ENCODE measurements around the gene PIK3CD.

PIK3CD gene

DNA sequence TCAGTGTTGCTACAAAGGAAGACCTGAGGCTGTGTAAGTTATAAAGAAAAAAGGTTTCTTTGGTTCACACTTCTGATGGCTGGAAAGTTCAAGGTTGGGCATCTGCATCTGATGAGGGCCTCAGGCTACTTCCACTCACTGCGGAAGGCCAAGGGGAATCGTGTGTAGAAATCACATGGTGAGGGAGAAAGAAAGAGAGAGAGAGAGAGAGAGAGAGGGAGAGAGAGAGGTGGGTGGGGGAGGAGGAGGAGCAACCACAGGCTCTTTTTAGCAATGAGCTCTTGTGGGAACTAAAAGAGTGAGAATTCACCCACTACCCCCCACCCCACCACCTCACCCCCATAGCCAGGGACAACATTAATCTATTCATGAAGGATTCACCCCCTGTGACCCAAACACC lies 112.4 kb downstream of the PIK3CD start:
- H3K79me2 ChIP-seq (ENCODE audit: control insufficient read depth, low read length), result peaks cover 99% of the 10 kb centered on the region
- peaks cover 29% of the 10 kb centered on the region for H3K4me1 ChIP-seq (ENCODE audit: control insufficient read depth, low read length)
- H3K27me3 ChIP-seq (ENCODE audit: control insufficient read depth, low read length), result no peaks in the 10 kb centered on the region
- H3K27ac ChIP-seq (ENCODE audit: low read depth, low read length), result no peak overlapping the region
- H4K20me1 ChIP-seq (ENCODE audit: control insufficient read depth, insufficient read depth, low read depth, low read length), result peaks cover 3% of the 10 kb centered on the region
- no peaks in the 10 kb centered on the region for H3K9me2 ChIP-seq (replicated peaks; ENCODE audit: control insufficient read depth, low read length)
- H3F3A ChIP-seq (ENCODE audit: control insufficient read depth, insufficient read depth), result peaks cover 6% of the 10 kb centered on the region
- no peaks in the 10 kb centered on the region for H3K9me3 ChIP-seq (ENCODE audit: control insufficient read depth, insufficient read depth, low read length)
- TF ChIP-seq EZH2phosphoT487 (IDR thresholded peaks at IDR 0.05; ENCODE audit: borderline replicate concordance, low read length) (no peak), CTCF (IDR thresholded peaks at IDR 0.05; ENCODE audit: low read depth, low read length, poor library complexity, severe bottlenecking) (no peak)
- no peak overlapping the region for H3K4me2 ChIP-seq (ENCODE audit: low read length)
- H3K36me3 ChIP-seq (ENCODE audit: control insufficient read depth, low read length), result peaks cover 44% of the 10 kb centered on the region
- H3K4me3 ChIP-seq (ENCODE audit: low read length), result no peak overlapping the region

GRCh38 chr1:9764550-9764949 lies 113.0 kb downstream of the PIK3CD start:
- H3K4me1 ChIP-seq (ENCODE audit: control insufficient read depth, low read length), result peaks cover 36% of the 10 kb centered on the region
- TF ChIP-seq CTCF (IDR thresholded peaks at IDR 0.05; ENCODE audit: low read depth, low read length, poor library complexity, severe bottlenecking), result no peak
- TF ChIP-seq EZH2phosphoT487 (IDR thresholded peaks at IDR 0.05; ENCODE audit: borderline replicate concordance, low read length), result no peak
- H3K79me2 ChIP-seq (ENCODE audit: control insufficient read depth, low read length), result peaks cover 99% of the 10 kb centered on the region
- H3F3A ChIP-seq (ENCODE audit: control insufficient read depth, insufficient read depth), result peaks cover 10% of the 10 kb centered on the region
- H3K9me3 ChIP-seq (ENCODE audit: control insufficient read depth, insufficient read depth, low read length), result no peaks in the 10 kb centered on the region
- H3K27ac ChIP-seq (ENCODE audit: low read depth, low read length), result no peak overlapping the region
- no peak overlapping the region for H3K4me3 ChIP-seq (ENCODE audit: low read length)
- H3K27me3 ChIP-seq (ENCODE audit: control insufficient read depth, low read length), result no peaks in the 10 kb centered on the region
- H4K20me1 ChIP-seq (ENCODE audit: control insufficient read depth, insufficient read depth, low read depth, low read length), result peaks cover 3% of the 10 kb centered on the region
- peaks cover 50% of the 10 kb centered on the region for H3K36me3 ChIP-seq (ENCODE audit: control insufficient read depth, low read length)
- H3K9me2 ChIP-seq (replicated peaks; ENCODE audit: control insufficient read depth, low read length), result no peaks in the 10 kb centered on the region
- no peak overlapping the region for H3K4me2 ChIP-seq (ENCODE audit: low read length)

- H3K4me1 ChIP-seq (ENCODE audit: control insufficient read depth, low read length), result peaks cover 30% of the 10 kb centered on the region
- H3K9me2 ChIP-seq (replicated peaks; ENCODE audit: control insufficient read depth, low read length), result no peaks in the 10 kb centered on the region
- no peak overlapping the region for H3K4me2 ChIP-seq (ENCODE audit: low read length)
- H3K4me3 ChIP-seq (ENCODE audit: low read length), result no peak overlapping the region
- H4K20me1 ChIP-seq (ENCODE audit: control insufficient read depth, insufficient read depth, low read depth, low read length), result peaks cover 3% of the 10 kb centered on the region
- no peaks in the 10 kb centered on the region for H3K9me3 ChIP-seq (ENCODE audit: control insufficient read depth, insufficient read depth, low read length)
- H3K27ac ChIP-seq (ENCODE audit: low read depth, low read length), result no peak overlapping the region
- no peaks in the 10 kb centered on the region for H3K27me3 ChIP-seq (ENCODE audit: control insufficient read depth, low read length)
- peaks cover 94% of the 10 kb centered on the region for H3K79me2 ChIP-seq (ENCODE audit: control insufficient read depth, low read length)
- peaks cover 43% of the 10 kb centered on the region for H3K36me3 ChIP-seq (ENCODE audit: control insufficient read depth, low read length)
- TF ChIP-seq CTCF (IDR thresholded peaks at IDR 0.05; ENCODE audit: low read depth, low read length, poor library complexity, severe bottlenecking) (no peak), EZH2phosphoT487 (IDR thresholded peaks at IDR 0.05; ENCODE audit: borderline replicate concordance, low read length) (no peak)
- peaks cover 10% of the 10 kb centered on the region for H3F3A ChIP-seq (ENCODE audit: control insufficient read depth, insufficient read depth)
These were observed 115.4 kb downstream of the PIK3CD start for GRCh38 chr1:9766759-9767442.
